Measurements from ENCODE around the gene FAM25G.

- no peak for TF ChIP-seq ZNF76 (tag by site-specific recombination; IDR thresholded peaks at IDR 0.05; ENCODE audit: borderline replicate concordance, low read depth)
- TF ChIP-seq ZNF37A (tag by site-specific recombination; IDR thresholded peaks at IDR 0.05) = no peak
- no peak for TF ChIP-seq SALL2 (tag by site-specific recombination; IDR thresholded peaks at IDR 0.05; ENCODE audit: borderline replicate concordance)
- no peak for TF ChIP-seq CTCF (tag by site-specific recombination; IDR thresholded peaks at IDR 0.05)
- no peak for TF ChIP-seq TRIM28 (IDR thresholded peaks at IDR 0.05; ENCODE audit: borderline replicate concordance, low read length)
- no peak for TF ChIP-seq ZNF311 (tag by site-specific recombination; IDR thresholded peaks at IDR 0.05; ENCODE audit: borderline replicate concordance)
- TF ChIP-seq TCF7L2 (IDR thresholded peaks at IDR 0.05; ENCODE audit: borderline replicate concordance, low read depth, low read length) = no peak
- TF ChIP-seq ZNF596 (tag by site-specific recombination; IDR thresholded peaks at IDR 0.05) = no peak
- TF ChIP-seq ZNF292 (tag by site-specific recombination; IDR thresholded peaks at IDR 0.05; ENCODE audit: borderline replicate concordance, low read depth) = no peak
- TF ChIP-seq ZNF354C (tag by site-specific recombination; IDR thresholded peaks at IDR 0.05; ENCODE audit: borderline replicate concordance, low read depth) = no peak
- no peak for TF ChIP-seq ZNF549 (tag by site-specific recombination; IDR thresholded peaks at IDR 0.05)
These were observed 34.0 kb downstream of the FAM25G start for GRCh38 chr10:47457528-47457820.
